ENCODE data around the gene SLC11A2. TPM values are rescaled to one million over a fixed set of nuclear protein-coding genes. Genes with fewer than 3 reads are reported as not detected.
"Not testable (repeated sequence)": the region's sequence is repeated elsewhere in the genome, so short reads cannot be mapped to it uniquely, and the experiment has no call there.

The SLC11A2 gene
- total and polyA plus RNA-seq, 2 donors, result 26.9 to 30.0 TPM

DNA sequence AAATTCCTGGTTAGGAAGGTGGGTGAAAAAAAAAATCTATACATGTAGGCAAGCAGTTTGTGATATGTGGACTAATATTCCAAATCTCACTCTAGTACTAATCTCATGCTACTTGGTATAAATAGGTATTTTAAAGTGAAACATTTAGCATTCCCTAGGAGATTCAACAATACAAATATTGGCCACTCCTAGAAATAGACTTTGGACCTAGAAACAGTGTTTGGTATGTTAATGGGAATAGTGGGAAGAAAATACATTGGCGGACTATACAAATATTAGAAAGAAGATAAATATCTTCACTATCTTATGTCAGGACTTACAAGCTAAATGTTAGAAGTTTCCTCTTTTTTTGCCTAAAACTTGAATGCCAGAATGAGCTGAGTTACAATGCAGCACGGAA, 45.6 kb downstream of the SLC11A2 start:
- Histone ChIP-seq H3K36me3 (ENCODE audit: control insufficient read depth in 2 of 2, insufficient read depth in 2 of 2, low read length in 1 of 2) (peaks cover 9 to 11% of the 10 kb centered on the region in 2 donors), H3K4me3 (ENCODE audit: low read length in 2 of 2) (no peak overlapping the region), H3K4me1 (ENCODE audit: control insufficient read depth in 2 of 2, insufficient read depth in 2 of 2, low read length in 2 of 2) (peaks cover 0 to 27% of the 10 kb centered on the region in 2 donors), H3K9me3 (ENCODE audit: control insufficient read depth in 2 of 2, insufficient read depth in 1 of 2, low read length in 1 of 2) (no peaks in the 10 kb centered on the region), H3K27ac (ENCODE audit: low read depth in 1 of 2, low read length in 1 of 2) (peak overlapping the region in 1 of 2 donors; percentile 94), H3K27me3 (ENCODE audit: control insufficient read depth in 2 of 2, insufficient read depth in 1 of 2, low read length in 1 of 2) (no peaks in the 10 kb centered on the region)
- 95% methylated on average over 2 of the region's 2 CpGs for WGBS
- no peak for DNase-seq (ENCODE audit: low read depth in 6 of 9, low spot score in 9 of 9)

DNA sequence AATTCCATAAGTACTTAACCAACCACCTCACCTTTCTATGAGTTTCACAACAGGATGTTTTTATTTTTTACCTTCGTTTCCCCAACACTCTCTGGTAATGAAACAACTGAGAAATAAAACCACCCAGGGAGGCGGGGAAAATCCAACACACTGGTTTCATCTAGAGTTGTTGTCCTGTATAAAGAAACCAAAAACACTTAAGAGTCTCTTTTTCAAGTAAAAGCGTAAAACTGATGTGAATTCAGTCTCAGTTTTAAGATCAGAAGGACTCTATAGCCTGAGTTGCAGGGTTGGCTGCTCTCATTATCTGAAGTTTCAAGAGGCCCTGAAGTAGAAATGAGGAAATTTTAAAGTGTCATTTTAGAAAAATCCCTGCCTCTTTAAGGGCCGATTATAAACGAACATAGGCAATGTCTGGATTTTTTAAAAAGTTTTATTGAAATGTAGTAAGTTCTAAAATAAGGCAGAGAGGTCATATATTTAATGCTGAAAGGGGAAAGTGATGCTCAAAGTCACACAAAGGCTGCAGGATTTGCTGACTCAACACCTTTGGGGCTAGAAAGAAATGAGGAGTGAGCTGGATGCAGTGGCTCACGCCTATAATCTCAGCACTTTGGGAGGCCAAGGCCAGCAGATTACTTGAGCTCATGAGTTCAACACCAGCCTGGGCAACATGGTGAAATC, 46.7 kb downstream of the SLC11A2 start:
- no peaks in the 10 kb centered on the region for H3K9me3 ChIP-seq (ENCODE audit: control insufficient read depth in 2 of 2, insufficient read depth in 1 of 2, low read length in 1 of 2)
- peak overlapping the region; percentile 52 to 94 for H3K27ac ChIP-seq (ENCODE audit: low read depth in 1 of 2, low read length in 1 of 2)
- H3K27me3 ChIP-seq (ENCODE audit: control insufficient read depth in 2 of 2, insufficient read depth in 1 of 2, low read length in 1 of 2), result no peaks in the 10 kb centered on the region
- peaks cover 6 to 11% of the 10 kb centered on the region in 2 donors for H3K36me3 ChIP-seq (ENCODE audit: control insufficient read depth in 2 of 2, insufficient read depth in 2 of 2, low read length in 1 of 2)
- no peak overlapping the region for H3K4me3 ChIP-seq (ENCODE audit: low read length in 2 of 2)
- peaks cover 0 to 27% of the 10 kb centered on the region in 2 donors for H3K4me1 ChIP-seq (ENCODE audit: control insufficient read depth in 2 of 2, insufficient read depth in 2 of 2, low read length in 2 of 2)
- peak in 1 of 9 donors; percentile 37 for DNase-seq (ENCODE audit: low read depth in 6 of 9, low spot score in 9 of 9)
- 89% methylated on average over 6 of the region's 6 CpGs for WGBS

DNA sequence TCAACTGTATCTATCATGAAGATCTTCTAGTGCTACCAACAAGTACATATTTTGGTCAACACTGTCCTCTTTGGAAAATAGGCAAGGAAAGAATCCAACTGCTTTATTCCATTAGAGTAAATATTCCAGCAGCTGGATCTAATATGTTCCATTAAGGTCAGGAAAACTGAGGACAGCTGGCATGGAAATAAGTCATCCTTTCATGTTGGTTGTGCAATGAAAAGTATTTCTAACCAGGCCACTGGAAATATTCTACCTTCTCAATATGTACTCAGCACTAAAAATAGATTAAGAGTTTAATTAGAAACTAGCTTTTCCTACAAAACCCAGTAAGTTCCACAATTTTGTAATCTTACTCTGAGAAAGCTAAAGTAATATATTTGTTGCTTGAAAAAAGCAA, 54.2 kb downstream of the SLC11A2 start:
- H3K9me3 ChIP-seq (ENCODE audit: control insufficient read depth in 2 of 2, insufficient read depth in 1 of 2, low read length in 1 of 2), result peaks cover 0 to 8% of the 10 kb centered on the region in 2 donors
- no peak for DNase-seq (ENCODE audit: low read depth in 6 of 9, low spot score in 9 of 9)
- no peaks in the 10 kb centered on the region for H3K27me3 ChIP-seq (ENCODE audit: control insufficient read depth in 2 of 2, insufficient read depth in 1 of 2, low read length in 1 of 2)
- H3K4me1 ChIP-seq (ENCODE audit: control insufficient read depth in 2 of 2, insufficient read depth in 2 of 2, low read length in 2 of 2), result no peaks in the 10 kb centered on the region
- H3K4me3 ChIP-seq (ENCODE audit: low read length in 2 of 2), result no peak overlapping the region
- H3K27ac ChIP-seq (ENCODE audit: low read depth in 1 of 2, low read length in 1 of 2), result no peak overlapping the region
- H3K36me3 ChIP-seq (ENCODE audit: control insufficient read depth in 2 of 2, insufficient read depth in 2 of 2, low read length in 1 of 2), result peaks cover 9 to 20% of the 10 kb centered on the region in 2 donors

DNA sequence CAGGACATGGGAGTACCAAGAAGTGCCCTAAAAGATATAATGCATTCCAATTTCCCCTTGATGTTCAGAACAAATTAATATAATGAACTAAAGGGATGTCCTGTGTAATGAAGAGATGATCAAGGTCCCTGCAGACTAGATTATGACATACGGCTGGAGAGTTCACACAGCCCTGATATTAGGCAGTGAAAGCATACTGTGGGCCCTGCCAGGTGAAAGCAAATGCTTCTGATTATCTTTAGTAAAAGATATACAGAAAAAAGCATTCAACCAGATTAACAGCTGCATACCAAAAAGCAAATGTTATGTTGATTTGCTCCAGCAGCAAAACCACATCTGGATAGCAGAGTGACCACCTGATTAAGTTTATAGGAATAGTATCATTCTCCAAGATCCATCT, 61.8 kb downstream of the SLC11A2 start:
- Histone ChIP-seq H3K4me1 (ENCODE audit: control insufficient read depth in 2 of 2, insufficient read depth in 2 of 2, low read length in 2 of 2) (peaks cover 8 to 13% of the 10 kb centered on the region in 2 donors), H3K36me3 (ENCODE audit: control insufficient read depth in 2 of 2, insufficient read depth in 2 of 2, low read length in 1 of 2) (peaks cover 4 to 6% of the 10 kb centered on the region in 2 donors), H3K9me3 (ENCODE audit: control insufficient read depth in 2 of 2, insufficient read depth in 1 of 2, low read length in 1 of 2) (no peaks in the 10 kb centered on the region), H3K27me3 (ENCODE audit: control insufficient read depth in 2 of 2, insufficient read depth in 1 of 2, low read length in 1 of 2) (no peaks in the 10 kb centered on the region), H3K4me3 (ENCODE audit: low read length in 2 of 2) (no peak overlapping the region), H3K27ac (ENCODE audit: low read depth in 1 of 2, low read length in 1 of 2) (no peak overlapping the region)
- 99% methylated on average over 1 of the region's 1 CpG for WGBS
- DNase-seq (ENCODE audit: low read depth in 6 of 9, low spot score in 9 of 9), result no peak

DNA sequence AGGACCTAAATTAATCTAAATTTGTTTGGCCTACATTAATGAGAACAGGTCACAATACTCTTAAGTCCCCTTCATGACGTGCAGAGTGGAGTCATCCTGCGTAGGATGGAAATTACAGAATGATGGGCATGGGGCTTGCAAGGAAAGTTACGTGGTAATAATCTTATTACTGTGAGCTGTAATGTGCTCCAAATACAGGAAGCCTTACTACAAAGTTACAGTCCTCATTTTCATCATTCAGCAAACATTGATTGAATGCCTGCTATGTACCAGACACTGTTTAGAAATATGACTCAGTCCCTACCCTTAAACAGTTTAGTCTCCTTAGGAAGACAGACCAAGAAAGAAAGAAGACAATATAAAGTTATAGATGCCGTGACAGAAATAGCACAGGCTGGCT, 64.5 kb downstream of the SLC11A2 start:
- WGBS, result 99% methylated on average over 4 of the region's 4 CpGs
- Histone ChIP-seq H3K4me1 (ENCODE audit: control insufficient read depth in 2 of 2, insufficient read depth in 2 of 2, low read length in 2 of 2) (peaks cover 8 to 13% of the 10 kb centered on the region in 2 donors), H3K36me3 (ENCODE audit: control insufficient read depth in 2 of 2, insufficient read depth in 2 of 2, low read length in 1 of 2) (peaks cover 0 to 4% of the 10 kb centered on the region in 2 donors), H3K9me3 (ENCODE audit: control insufficient read depth in 2 of 2, insufficient read depth in 1 of 2, low read length in 1 of 2) (no peaks in the 10 kb centered on the region), H3K4me3 (ENCODE audit: low read length in 2 of 2) (no peak overlapping the region), H3K27me3 (ENCODE audit: control insufficient read depth in 2 of 2, insufficient read depth in 1 of 2, low read length in 1 of 2) (no peaks in the 10 kb centered on the region), H3K27ac (ENCODE audit: low read depth in 1 of 2, low read length in 1 of 2) (no peak overlapping the region)
- no peak for DNase-seq (ENCODE audit: low read depth in 6 of 9, low spot score in 9 of 9)

DNA sequence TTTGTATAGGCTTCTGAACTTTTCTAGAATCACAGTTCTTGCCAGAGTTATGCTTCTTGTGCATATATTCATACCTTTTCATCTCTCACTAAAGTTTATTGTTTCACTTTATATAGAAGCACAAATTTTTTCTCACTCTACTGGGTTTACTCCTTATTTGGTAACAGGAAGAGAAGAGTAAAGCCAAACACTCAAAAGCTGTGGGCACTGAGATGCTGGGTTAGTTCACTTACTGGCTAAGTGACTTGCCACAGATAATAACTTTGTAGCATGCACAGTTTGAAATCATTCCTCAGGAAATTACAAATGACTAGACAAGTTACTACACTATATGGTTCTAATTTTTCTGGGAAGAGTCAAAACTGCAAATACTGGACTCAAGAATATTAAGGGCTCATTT, 66.1 kb downstream of the SLC11A2 start:
- Histone ChIP-seq H3K27me3 (ENCODE audit: control insufficient read depth in 2 of 2, insufficient read depth in 1 of 2, low read length in 1 of 2) (no peaks in the 10 kb centered on the region), H3K36me3 (ENCODE audit: control insufficient read depth in 2 of 2, insufficient read depth in 2 of 2, low read length in 1 of 2) (no peaks in the 10 kb centered on the region), H3K27ac (ENCODE audit: low read depth in 1 of 2, low read length in 1 of 2) (peak overlapping the region in 1 of 2 donors; percentile 76), H3K4me1 (ENCODE audit: control insufficient read depth in 2 of 2, insufficient read depth in 2 of 2, low read length in 2 of 2) (peaks cover 8 to 13% of the 10 kb centered on the region in 2 donors), H3K4me3 (ENCODE audit: low read length in 2 of 2) (no peak overlapping the region), H3K9me3 (ENCODE audit: control insufficient read depth in 2 of 2, insufficient read depth in 1 of 2, low read length in 1 of 2) (no peaks in the 10 kb centered on the region)
- DNase-seq (ENCODE audit: low read depth in 6 of 9, low spot score in 9 of 9), result peak in 6 of 9 donors; percentile 29 to 76 (median 40)

DNA sequence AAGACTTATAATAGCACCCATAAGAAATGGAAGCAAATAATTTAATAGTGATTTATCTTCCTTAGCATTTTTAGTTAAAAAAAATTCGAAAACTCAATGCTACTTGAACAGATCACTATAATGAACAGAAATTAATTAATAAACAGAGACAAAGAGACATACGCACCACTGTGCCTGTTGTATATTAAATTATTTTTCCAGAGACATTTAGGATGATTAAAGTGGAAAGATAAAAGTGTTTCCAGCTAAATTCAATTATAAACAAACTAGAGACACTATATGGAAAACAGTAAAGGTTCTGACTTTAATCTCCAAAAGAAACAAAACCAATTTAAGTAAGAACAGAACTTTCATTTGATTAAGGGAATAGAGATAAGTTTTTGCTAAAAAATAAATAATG, 70.5 kb downstream of the SLC11A2 start:
- 100% methylated on average over 2 of the region's 2 CpGs for WGBS
- Histone ChIP-seq H3K4me1 (ENCODE audit: control insufficient read depth in 2 of 2, insufficient read depth in 2 of 2, low read length in 2 of 2) (peaks cover 3 to 8% of the 10 kb centered on the region in 2 donors), H3K27ac (ENCODE audit: low read depth in 1 of 2, low read length in 1 of 2) (no peak overlapping the region), H3K36me3 (ENCODE audit: control insufficient read depth in 2 of 2, insufficient read depth in 2 of 2, low read length in 1 of 2) (peaks cover 0 to 3% of the 10 kb centered on the region in 2 donors), H3K9me3 (ENCODE audit: control insufficient read depth in 2 of 2, insufficient read depth in 1 of 2, low read length in 1 of 2) (no peaks in the 10 kb centered on the region), H3K4me3 (ENCODE audit: low read length in 2 of 2) (no peak overlapping the region), H3K27me3 (ENCODE audit: control insufficient read depth in 2 of 2, insufficient read depth in 1 of 2, low read length in 1 of 2) (no peaks in the 10 kb centered on the region)
- DNase-seq (ENCODE audit: low read depth in 6 of 9, low spot score in 9 of 9), result no peak

DNA sequence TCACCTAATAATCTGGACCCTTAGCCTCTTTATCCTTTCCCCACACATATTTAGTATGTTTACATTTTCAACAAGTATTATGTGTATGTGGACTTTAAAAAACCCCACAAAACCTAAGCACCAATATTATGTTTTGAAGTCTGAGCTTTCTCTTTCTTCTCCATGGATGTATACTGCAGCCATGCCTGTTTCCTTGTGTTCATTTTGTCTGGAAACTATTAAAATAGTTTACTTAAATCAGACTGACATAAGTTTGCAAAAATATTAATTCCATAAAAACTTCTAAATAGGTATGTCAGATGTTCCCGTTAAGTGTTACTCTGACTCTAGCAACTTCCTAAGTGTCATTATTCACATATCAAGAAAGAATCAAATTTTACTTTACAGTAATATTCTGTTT, 70.9 kb downstream of the SLC11A2 start:
- H3K9me3 ChIP-seq (ENCODE audit: control insufficient read depth in 2 of 2, insufficient read depth in 1 of 2, low read length in 1 of 2), result no peaks in the 10 kb centered on the region
- no peak for DNase-seq (ENCODE audit: low read depth in 6 of 9, low spot score in 9 of 9)
- peaks cover 0 to 3% of the 10 kb centered on the region in 2 donors for H3K36me3 ChIP-seq (ENCODE audit: control insufficient read depth in 2 of 2, insufficient read depth in 2 of 2, low read length in 1 of 2)
- WGBS, result 98% methylated on average over 1 of the region's 1 CpG
- no peak overlapping the region for H3K4me3 ChIP-seq (ENCODE audit: low read length in 2 of 2)
- H3K4me1 ChIP-seq (ENCODE audit: control insufficient read depth in 2 of 2, insufficient read depth in 2 of 2, low read length in 2 of 2), result peaks cover 0 to 5% of the 10 kb centered on the region in 2 donors
- H3K27me3 ChIP-seq (ENCODE audit: control insufficient read depth in 2 of 2, insufficient read depth in 1 of 2, low read length in 1 of 2), result no peaks in the 10 kb centered on the region
- no peak overlapping the region for H3K27ac ChIP-seq (ENCODE audit: low read depth in 1 of 2, low read length in 1 of 2)

DNA sequence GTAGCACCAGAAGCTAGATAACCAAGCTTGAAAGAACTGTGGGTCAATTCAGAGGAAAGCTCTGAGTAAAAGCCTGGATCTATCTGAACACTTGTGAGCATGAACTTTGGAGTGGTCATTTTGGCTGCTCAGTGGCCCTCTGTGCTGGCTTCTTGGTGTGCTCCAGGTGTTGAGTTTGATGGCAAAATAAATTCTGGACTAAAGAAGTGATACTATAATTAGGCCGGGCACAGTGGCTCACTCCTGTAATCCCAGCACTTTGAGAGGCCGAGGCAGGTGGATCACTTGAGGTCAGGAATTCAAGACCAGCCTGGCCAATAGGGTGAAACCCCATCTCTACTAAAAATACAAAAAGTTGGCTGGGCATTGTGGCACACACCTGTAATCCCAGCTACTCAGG, 71.4 kb downstream of the SLC11A2 start:
- H3K9me3 ChIP-seq (ENCODE audit: control insufficient read depth in 2 of 2, insufficient read depth in 1 of 2, low read length in 1 of 2); H3K27ac ChIP-seq (ENCODE audit: low read depth in 1 of 2, low read length in 1 of 2); DNase-seq (ENCODE audit: low read depth in 6 of 9, low spot score in 9 of 9); H3K36me3 ChIP-seq (ENCODE audit: control insufficient read depth in 2 of 2, insufficient read depth in 2 of 2, low read length in 1 of 2); H3K4me3 ChIP-seq (ENCODE audit: low read length in 2 of 2); H3K27me3 ChIP-seq (ENCODE audit: control insufficient read depth in 2 of 2, insufficient read depth in 1 of 2, low read length in 1 of 2); H3K4me1 ChIP-seq (ENCODE audit: control insufficient read depth in 2 of 2, insufficient read depth in 2 of 2, low read length in 2 of 2): not testable (repeated sequence)
- 95% methylated on average over 2 of the region's 2 CpGs for WGBS

Measured in thymus (tissue), 11 donors.